Measurements from ENCODE around the gene EXD2.
"Not testable (repeated sequence)": the region's sequence is repeated elsewhere in the genome, so short reads cannot be mapped to it uniquely, and the experiment has no call there.

DNA sequence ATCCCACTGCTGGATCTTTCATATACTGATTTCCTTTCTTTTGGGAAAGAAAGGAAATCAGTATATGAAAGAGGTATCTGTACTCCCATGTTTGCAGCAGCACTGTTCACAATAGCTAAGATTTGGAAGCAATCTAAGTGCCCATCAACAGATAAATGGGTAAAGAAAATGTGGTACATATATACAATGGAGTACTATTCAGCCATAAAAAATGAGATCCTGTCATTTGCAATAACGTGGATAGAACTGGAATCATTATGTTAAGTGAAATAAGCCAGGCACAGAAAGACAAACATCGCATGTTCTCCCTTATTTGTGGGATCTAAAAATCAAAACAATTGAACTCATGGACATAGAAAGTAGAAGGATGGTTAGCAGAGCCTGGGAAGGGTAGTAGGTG, 25.5 kb upstream of the EXD2 start:
- not testable (repeated sequence) for TF ChIP-seq CTCF (IDR thresholded peaks at IDR 0.05; ENCODE audit: borderline replicate concordance, extremely low read depth, low read length, poor library complexity, severe bottlenecking); EZH2 (IDR thresholded peaks at IDR 0.05; ENCODE audit: borderline replicate concordance, low read depth, low read length, severe bottlenecking)
